Measurements from ENCODE around the gene DOCK1.

The DOCK1 gene

DNA sequence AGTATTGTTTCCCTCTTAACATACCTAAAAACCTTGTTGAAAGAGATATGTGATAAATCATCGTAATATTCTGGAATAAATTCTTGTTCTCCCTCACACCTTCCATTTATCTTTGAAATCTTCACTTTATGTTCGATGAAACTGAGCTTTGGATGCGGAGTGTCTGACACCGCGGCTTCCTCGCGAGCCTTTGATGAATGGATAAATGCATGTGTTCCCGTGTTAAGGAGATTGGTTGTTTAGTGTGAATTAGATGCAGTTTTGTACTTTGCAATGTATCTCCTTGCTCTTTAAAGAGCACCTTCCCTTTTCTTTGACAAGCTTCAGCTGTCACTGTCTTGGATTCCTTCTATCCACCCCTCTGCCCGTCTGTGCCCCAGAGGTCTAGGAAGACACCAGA, 138.1 kb downstream of the DOCK1 start:
- no peak for DNase-seq

DNA sequence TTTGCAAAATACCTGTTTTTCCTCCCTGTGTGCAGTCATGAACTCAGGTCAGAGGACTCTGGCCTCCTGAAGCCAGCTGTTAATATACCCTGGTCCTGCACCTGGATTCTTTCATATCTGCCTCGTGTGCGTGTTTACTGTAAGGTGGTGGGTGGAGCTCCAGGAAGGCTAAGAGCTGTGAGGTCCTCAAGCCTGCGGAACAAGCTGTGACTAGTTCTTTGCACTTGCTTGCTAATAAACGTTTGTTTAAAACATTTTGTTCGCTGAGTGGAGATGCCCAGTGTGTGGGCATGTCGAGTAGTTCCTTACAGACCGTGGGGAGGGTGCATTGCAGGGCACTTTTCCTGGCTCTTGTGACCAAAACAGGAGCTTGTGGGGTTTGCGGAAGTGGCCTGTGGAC, 139.0 kb downstream of the DOCK1 start:
- DNase-seq: no peak

DNA sequence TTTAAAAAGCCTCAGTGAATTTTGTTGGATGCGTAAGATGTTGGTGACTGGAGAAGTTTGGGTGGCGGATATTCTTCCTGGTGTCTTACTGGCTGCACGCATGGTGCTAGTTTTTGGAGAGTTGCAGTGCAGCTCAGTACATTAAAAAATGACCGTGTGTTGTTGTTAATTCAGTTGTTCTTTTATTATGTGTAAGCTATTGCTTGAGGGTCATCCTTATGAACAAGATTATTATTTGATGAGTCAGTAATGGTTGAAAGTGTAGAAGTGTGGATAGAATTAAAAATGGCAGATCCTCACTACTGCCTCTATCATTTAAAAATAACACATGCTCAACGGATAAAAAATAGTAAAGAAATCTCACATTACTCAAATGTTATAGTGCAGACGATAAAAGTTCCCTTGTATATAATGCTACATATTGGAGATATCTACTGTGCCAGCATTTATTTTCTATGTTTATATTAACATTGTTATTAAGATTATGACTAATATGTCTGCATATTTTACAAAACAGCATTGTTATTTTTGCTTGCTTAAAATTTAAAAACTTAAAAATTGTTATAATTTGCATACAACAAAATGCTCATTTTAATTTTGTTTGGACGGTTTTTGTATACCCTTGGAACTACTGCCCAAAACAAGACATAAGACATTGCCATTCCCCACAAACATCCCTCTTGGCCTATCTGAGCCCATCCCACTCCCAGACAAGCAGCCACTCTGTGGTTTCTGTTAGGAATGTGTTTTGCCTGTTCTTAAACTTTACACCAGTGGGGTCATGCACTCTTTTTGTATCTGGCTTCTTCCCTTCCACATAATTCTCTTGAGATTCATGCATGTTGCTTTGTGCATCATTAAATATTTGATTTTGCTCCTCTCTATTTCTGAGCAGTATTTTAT, 142.0 kb downstream of the DOCK1 start:
- DNase-seq: no peak

DNA sequence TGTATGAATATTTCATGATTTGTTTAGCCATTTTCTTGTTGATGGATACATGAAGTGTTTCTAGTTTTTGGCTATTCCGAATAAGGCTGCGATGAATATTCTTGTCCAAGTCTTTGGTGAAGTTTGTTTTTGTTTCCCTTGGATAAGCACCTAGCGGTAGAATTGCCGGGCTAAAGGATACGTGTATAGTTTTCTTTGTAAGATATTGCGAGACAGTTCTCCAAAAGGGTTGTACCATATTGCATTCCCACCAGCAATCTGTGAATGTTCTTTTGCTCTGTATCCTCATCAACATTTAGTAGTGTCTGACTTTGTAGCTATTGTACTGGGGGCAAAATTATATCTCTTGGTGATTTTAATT, 142.6 kb downstream of the DOCK1 start:
- DNase-seq: no peak

GRCh38 chr10:127048630-127049029, 143.4 kb downstream of the DOCK1 start:
- DNase-seq: no peak

GRCh38 chr10:127052001-127052400, 146.8 kb downstream of the DOCK1 start:
- DNase-seq: no peak

- DNase-seq: no peak
Measured at GRCh38 chr10:127055263-127055662, 150.0 kb downstream of the DOCK1 start.

- DNase-seq: no peak
Measured at GRCh38 chr10:127059314-127059713, 154.1 kb downstream of the DOCK1 start.

DNA sequence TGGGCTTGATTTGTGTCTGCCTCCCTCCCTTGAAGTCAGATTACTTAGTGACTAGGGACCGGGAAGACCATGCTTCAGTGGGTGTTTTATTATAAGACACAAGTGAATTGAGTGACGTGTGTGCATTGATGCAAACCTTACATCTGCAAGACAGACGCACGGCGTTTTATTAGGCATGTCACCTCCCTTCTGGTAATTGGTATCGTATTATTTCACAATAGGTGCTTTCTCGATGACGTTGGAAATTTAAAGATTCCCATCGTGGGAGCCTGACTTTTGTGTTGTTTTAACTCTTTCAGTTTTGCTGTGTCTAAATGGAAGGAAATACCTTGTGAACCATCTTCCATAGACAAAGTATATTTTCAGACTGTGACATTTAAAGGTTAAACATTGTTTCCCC, 158.5 kb downstream of the DOCK1 start:
- no peak for DNase-seq

DNA sequence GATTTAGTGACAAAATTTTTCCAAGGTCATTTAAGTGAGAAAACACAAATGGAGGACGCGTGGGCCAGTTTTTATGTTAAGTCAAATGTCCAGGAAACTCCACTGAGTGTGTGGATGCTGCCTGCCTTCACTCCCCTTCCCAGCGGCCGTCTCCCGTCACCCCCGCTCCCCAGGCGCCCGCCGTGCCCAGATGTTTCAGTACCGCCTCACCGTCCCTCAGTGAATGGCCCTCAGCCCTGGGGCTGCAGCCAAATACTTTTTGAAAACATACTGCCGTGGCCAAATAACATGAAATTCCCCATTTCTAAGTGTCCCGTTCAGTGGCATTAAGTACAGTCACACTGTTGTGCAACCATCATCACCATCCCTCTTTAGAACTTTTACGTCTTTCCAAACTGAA, 159.2 kb downstream of the DOCK1 start:
- no peak for DNase-seq

- DNase-seq: no peak
Measured at GRCh38 chr10:127067542-127068194, 162.4 kb downstream of the DOCK1 start.

DNA sequence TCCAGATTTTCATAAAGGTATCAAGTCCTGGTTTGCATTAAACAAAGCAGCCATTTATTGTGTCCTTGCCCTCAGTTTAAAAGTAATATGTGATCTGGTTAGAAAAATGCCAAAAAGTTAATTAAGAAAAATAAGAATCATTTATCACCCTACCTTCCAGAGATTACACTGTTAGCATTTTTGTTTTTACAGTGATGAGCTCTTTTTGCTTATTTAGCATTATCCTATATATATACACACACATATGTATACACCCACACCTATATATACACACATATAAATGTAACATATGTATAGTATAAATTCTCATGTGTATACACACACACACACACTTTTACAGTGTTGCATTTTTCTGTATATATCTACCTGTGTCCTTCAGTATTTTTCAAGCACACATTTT, 163.3 kb downstream of the DOCK1 start:
- DNase-seq: no peak

DNA sequence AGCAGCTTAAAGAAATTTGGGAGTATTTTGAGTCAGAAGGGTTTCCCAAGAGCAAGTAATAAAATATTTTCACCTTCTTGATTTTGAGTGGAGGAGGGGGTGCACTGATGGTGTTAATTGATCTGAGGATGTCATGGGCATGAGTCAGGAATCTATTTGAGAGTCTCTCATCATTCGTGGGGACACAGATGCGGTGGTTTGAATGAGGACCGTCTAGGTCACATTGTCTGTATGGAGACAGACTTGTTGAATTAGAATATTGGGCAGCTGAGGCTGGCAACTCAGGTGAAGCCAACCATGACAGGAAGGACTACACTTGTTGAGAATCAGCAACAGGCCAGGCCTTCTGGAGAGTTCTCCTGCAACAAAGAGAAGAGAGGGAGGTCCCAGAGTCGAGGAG, 164.2 kb downstream of the DOCK1 start:
- DNase-seq: no peak

DNA sequence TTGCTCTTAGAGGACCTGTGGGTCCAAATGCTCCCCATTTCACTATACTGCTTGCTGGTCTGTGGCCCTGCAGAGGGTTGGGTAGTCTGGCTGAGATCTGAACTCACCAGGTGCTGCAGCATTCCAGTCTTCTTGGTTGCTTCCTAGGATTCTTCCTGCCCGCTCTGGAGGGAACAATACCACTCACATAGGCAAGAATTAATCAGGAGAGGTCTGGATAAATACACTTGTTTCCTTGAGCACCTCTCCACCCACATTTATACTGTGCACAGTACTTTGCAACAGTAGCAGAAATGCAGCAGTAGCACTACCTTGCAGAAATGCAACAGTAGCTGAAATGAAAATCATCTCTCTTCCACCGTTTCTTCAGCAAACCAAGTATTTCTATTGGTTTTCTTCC, 165.9 kb downstream of the DOCK1 start:
- DNase-seq: no peak

DNA sequence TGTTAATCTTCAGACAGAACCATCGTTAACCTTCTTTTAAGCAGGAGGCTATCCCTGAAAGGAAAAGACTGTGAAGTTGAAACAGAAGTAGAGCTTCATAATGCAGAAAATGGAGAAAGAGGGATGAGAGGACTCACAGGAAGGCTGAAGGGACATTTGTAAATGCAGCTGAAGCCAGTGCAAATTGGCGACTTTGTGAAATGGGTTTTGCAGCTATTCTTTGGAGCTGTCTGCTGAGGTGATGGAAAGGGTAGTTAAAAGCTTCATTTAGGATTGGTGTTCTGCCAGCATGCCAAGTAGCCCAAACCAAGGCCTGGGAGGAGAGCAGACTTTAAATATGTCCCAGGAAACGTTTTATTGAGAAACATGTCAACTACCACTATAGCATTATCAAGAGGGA, 168.4 kb downstream of the DOCK1 start:
- no peak for DNase-seq

DNA sequence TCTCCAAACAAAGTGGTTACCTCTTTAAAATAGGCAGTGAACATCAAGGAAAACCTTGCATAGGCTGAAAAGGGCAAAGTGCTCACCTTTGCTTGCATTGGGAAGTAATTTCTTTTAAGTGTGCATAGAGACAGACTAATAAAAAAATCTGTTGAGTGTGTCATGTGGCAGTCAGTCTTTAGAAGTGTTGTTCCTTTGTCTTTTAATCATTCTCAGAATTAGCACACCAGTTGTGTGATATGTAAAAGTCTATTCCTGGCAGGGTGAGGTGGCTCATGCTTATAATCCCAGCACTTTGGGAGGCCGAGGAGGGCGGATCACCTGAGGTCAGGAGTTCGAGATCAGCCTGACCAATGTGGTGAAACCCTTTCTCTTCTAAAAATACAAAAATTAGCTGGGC, 174.2 kb downstream of the DOCK1 start:
- no peak for DNase-seq

DNA sequence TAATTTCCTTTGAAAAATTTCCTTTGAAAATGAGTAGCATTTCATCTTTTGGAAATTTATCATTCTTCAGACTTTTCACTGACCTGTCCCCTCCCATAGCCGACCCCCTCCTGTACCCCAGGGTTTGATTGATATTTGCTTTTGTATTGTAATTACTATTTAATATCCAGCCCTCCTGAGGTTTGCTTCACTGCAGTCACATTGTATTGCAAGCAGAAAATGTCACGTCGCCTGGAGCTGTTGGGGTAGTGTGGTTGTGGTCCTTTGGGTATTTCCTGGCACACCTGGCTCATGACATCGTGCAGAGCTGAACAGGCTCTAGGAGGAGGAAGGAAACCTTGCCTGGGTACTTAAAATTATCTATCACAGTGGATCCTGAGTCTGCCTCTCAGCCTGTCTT, 175.1 kb downstream of the DOCK1 start:
- no peak for DNase-seq

DNA sequence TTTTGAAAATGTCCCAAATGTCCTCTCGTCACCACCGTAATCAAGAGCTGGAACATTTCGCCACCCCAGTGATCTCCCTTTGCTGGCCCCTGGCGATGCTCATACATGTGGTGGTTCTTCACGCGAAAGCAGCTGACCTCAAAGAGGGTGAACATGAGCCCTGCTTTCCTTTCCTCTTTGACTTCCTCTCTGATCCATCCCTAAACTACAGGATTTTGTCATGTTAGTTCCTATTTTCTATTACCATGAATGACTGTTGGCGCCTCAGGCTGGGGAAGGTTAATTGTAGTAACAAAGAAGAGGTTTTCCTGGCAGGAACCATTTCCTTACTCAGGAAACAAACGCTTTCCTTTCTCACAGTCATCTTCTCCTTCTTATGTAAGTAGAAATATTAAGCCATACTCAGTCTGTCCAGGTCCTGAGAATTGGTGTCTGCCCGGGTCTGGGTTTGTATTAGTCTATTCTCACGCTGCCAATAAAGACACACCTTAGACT, 176.7 kb downstream of the DOCK1 start:
- no peak for DNase-seq

GRCh38 chr10:127082651-127083050, 177.4 kb downstream of the DOCK1 start:
- DNase-seq: no peak

- no peak for DNase-seq
Measured at GRCh38 chr10:127085957-127086356, 180.7 kb downstream of the DOCK1 start.

GRCh38 chr10:127088908-127089307, 183.7 kb downstream of the DOCK1 start:
- DNase-seq: no peak

GRCh38 chr10:127089446-127089845, 184.2 kb downstream of the DOCK1 start:
- DNase-seq: no peak

GRCh38 chr10:127090138-127090537, 184.9 kb downstream of the DOCK1 start:
- DNase-seq: no peak

DNA sequence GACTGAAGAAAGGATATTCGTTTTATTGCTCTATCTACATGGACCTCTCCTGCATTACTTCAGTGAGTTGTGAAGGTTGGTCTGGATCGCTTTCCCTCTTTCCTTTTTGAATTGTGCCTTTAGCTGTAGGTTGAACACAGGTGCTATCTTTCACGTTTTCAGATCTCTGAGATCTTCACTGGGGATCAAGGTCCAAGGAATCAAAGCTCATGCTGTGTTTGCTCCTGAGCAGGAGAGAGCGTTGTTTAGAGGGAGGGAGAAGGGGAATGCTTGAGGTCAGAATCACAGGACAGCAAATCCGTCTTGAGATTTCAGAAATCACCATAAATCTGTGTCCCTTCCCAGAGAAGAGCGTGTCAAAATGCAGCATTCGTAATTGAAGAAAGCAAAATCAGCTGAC, 186.1 kb downstream of the DOCK1 start:
- DNase-seq: no peak

Measured in midbrain (tissue), 1 donor.